Osteoblast (primary cell): ENCODE results near the gene PDE11A. TPM values are rescaled to one million over a fixed set of nuclear protein-coding genes. Genes with fewer than 3 reads are reported as not detected.

Experiments used
- DNase-seq: peaks from one replicate; pipeline ENCODE4 v3.0.0; 2011; ENCODE audit warnings: low spot score, mixed read lengths; ENCODE audit not compliant: insufficient read length; ENCODE audit errors: missing footprints
- H2AFZ ChIP-seq: 2 replicates; pipeline ENCODE4 v1.6.0; 2011; ENCODE audit warnings: mild to moderate bottlenecking, low read length
- H3K27ac ChIP-seq: 2 replicates; pipeline ENCODE4 v1.5.1; 2011; ENCODE audit warnings: mild to moderate bottlenecking, low read depth, low read length, moderate library complexity
- H3K27me3 ChIP-seq: 2 replicates; pipeline ENCODE4 v1.6.0; 2012; ENCODE audit warnings: mild to moderate bottlenecking, control low read depth, inconsistent platforms, low read length, moderate library complexity; ENCODE audit not compliant: insufficient read depth
- H3K36me3 ChIP-seq: 2 replicates; pipeline ENCODE4 v1.5.1; 2011; ENCODE audit warnings: mild to moderate bottlenecking, low read length, control low read depth, moderate library complexity; ENCODE audit not compliant: insufficient read depth
- H3K4me1 ChIP-seq: 2 replicates; pipeline ENCODE4 v1.5.1; 2011; ENCODE audit warnings: mild to moderate bottlenecking, low read length, control low read depth, moderate library complexity; ENCODE audit not compliant: insufficient read depth
- H3K4me2 ChIP-seq: 2 replicates; pipeline ENCODE4 v1.6.0; 2011; ENCODE audit warnings: mild to moderate bottlenecking, low read length; ENCODE audit not compliant: insufficient read depth
- H3K4me3 ChIP-seq: fragments of 200-600 bp; sonication (generic); 3 replicates; pipeline ENCODE4 v1.5.1; 2012; ENCODE audit warnings: mild to moderate bottlenecking, low read length, inconsistent platforms; ENCODE audit not compliant: insufficient read depth
- H3K79me2 ChIP-seq: 2 replicates; pipeline ENCODE4 v1.6.0; 2012; ENCODE audit warnings: mild to moderate bottlenecking, low read length, control low read depth, inconsistent platforms; ENCODE audit not compliant: insufficient read depth
- H3K9me3 ChIP-seq: 2 replicates; pipeline ENCODE4 v1.5.1; 2011; ENCODE audit warnings: low read depth, low read length, control low read depth
- H4K20me1 ChIP-seq: 2 replicates; pipeline ENCODE4 v1.6.0; 2012; ENCODE audit warnings: mild to moderate bottlenecking, low read length, control low read depth; ENCODE audit not compliant: insufficient read depth
- total RNA-seq: library from RNA; depleted of rRNA; stranded (reverse); fragments of >200 nt; gene quantifications from 2 replicates; pipeline ENCODE4 v1.2.3, GENCODE V29; 2012
- TF ChIP-seq, protein P1 (sequence below): IDR thresholded peaks from 2 replicates; pipeline ENCODE4 v1.5.1; 2011; ENCODE audit warnings: mild to moderate bottlenecking, low read depth, low read length, moderate library complexity; ENCODE audit errors: extremely low read depth

PDE11A gene
- total RNA-seq, 1 donor: 0.36 TPM

DNA sequence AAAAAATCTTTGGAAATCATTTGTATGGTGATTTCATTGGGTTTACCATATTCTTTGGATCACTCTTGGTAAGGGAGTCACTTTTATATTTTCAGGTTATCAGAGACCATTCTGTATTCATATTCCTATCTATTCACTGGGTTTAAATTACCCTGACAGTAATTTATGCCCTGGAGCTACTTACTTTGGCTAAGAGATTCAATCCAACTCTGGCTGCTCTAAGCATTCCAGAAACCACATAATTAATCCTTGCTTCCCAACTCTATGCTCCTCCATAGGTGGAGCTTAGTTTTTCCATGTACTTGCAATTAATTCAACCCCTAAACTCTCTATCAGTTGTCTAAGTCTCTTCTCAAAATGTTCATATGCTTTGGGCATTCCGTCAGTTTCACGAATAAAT is 343.7 kb downstream of the PDE11A start:
- Histone ChIP-seq H3K4me1 (no peaks in the 10 kb centered on the region), H3K79me2 (no peaks in the 10 kb centered on the region), H3K9me3 (no peaks in the 10 kb centered on the region), H3K36me3 (no peaks in the 10 kb centered on the region), H4K20me1 (no peaks in the 10 kb centered on the region), H3K4me2 (no peak overlapping the region), H3K4me3 (no peak overlapping the region), H3K27ac (no peak overlapping the region), H2AFZ (no peak overlapping the region), H3K27me3 (no peaks in the 10 kb centered on the region)
- no peak for DNase-seq
- TF ChIP-seq, protein P1, sequence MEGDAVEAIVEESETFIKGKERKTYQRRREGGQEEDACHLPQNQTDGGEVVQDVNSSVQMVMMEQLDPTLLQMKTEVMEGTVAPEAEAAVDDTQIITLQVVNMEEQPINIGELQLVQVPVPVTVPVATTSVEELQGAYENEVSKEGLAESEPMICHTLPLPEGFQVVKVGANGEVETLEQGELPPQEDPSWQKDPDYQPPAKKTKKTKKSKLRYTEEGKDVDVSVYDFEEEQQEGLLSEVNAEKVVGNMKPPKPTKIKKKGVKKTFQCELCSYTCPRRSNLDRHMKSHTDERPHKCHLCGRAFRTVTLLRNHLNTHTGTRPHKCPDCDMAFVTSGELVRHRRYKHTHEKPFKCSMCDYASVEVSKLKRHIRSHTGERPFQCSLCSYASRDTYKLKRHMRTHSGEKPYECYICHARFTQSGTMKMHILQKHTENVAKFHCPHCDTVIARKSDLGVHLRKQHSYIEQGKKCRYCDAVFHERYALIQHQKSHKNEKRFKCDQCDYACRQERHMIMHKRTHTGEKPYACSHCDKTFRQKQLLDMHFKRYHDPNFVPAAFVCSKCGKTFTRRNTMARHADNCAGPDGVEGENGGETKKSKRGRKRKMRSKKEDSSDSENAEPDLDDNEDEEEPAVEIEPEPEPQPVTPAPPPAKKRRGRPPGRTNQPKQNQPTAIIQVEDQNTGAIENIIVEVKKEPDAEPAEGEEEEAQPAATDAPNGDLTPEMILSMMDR: no peak

DNA sequence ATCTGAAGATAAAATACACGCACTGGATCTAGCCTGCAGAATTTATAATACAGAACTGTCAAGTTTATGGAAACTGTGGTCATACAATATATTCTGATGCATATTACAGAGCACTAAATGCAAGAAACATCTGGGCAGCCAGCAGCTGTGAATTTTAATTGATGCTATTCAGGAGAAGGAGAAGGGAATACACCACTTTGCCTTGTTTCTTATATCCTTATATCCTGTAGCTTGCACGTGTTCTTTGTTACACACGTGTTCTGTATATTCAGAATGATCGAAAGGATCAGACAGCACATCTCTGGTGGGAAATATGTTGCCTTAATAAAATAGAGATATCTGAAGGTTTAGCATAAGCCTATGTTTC is 344.2 kb downstream of the PDE11A start:
- no peak overlapping the region for H3K27ac ChIP-seq
- no peaks in the 10 kb centered on the region for H3K27me3 ChIP-seq
- H3K4me1 ChIP-seq: no peaks in the 10 kb centered on the region
- no peak for DNase-seq
- no peaks in the 10 kb centered on the region for H3K36me3 ChIP-seq
- no peaks in the 10 kb centered on the region for H3K79me2 ChIP-seq
- no peaks in the 10 kb centered on the region for H4K20me1 ChIP-seq
- no peak overlapping the region for H3K4me2 ChIP-seq
- no peak overlapping the region for H3K4me3 ChIP-seq
- H2AFZ ChIP-seq: no peak overlapping the region
- H3K9me3 ChIP-seq: no peaks in the 10 kb centered on the region
- TF ChIP-seq, protein P1: no peak

DNA sequence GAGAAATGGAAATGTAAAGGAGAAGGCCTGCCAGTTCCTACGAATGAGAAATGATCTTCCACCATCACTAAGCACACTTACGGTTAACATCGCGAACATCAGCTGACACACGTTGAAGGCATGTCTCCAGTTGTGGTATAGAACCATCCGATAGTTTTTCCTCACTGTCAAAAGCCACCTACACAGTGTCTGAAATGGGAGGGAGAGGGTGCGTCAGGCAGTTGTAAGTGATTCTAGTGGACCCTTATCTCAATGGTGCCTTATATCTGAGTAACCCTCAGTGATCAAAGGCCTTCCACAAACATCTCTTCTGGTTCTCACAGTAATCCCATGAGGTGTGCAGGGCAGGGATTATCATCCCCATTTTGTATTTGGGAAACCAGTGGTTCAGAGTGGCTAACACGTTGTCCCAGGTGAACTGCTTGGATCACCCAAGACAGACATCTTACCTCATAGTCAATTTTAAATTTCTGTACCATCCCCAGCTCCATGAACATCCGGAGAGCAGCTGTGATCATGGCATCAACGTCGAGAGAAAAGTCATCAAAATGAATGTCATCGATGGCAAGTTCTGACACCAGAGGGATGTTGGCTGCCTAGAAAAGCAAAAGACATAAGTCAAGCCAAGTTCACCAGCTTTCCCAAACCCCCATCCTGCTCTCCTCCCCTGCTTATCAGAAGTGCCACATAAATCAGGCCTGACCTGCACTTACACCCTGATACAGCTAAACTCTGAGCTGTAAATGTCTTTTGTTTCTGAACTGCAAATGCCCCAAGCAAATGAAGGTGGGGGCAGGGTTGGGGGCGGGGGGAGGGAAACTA is 344.8 kb downstream of the PDE11A start:
- Histone ChIP-seq H3K4me3 (no peak overlapping the region), H3K79me2 (no peaks in the 10 kb centered on the region), H3K4me1 (no peaks in the 10 kb centered on the region), H3K36me3 (no peaks in the 10 kb centered on the region), H3K4me2 (no peak overlapping the region), H3K9me3 (no peaks in the 10 kb centered on the region), H4K20me1 (no peaks in the 10 kb centered on the region), H3K27ac (no peak overlapping the region), H3K27me3 (no peaks in the 10 kb centered on the region), H2AFZ (no peak overlapping the region)
- DNase-seq: no peak
- TF ChIP-seq, protein P1: no peak

DNA sequence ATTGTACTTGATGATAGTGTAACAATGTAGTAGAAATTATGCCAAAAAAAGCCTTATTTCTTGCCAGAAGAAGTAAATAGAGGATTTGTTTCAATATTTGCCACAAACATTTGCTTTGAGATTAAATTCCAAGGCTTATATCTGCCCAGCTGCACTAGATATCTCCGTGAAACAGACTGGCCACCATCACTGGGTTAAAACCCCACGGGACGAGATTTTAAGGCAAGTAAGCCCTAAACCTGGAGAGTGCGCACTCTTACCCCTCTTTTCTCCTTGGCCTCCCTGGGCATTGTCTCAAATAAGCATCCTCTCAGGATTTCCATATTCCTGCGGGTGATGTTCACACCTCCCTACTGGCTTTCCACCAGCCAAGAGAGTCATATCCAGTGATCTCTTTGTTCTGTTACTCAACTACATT is 345.6 kb downstream of the PDE11A start:
- Histone ChIP-seq H3K4me2 (no peak overlapping the region), H3K4me1 (no peaks in the 10 kb centered on the region), H3K27ac (no peak overlapping the region), H3K4me3 (no peak overlapping the region), H2AFZ (no peak overlapping the region), H3K27me3 (no peaks in the 10 kb centered on the region), H4K20me1 (no peaks in the 10 kb centered on the region), H3K9me3 (no peaks in the 10 kb centered on the region), H3K79me2 (no peaks in the 10 kb centered on the region), H3K36me3 (no peaks in the 10 kb centered on the region)
- TF ChIP-seq, protein P1: no peak
- DNase-seq: no peak
